Stimulated activated CD8-positive, alpha-beta memory T cell treated with anti-CD3 and anti-CD28 coated beads, Interleukin-4, amount 100 ng/mL, for 48 hours (primary cell): ENCODE results near the gene EDEM3.
A peak's percentile ranks its signal among the peaks of the same experiment; 100 is the strongest.
"Not testable (repeated sequence)": the region's sequence is repeated elsewhere in the genome, so short reads cannot be mapped to it uniquely, and the experiment has no call there.

Experiments used
- DNase-seq: peaks from one replicate; pipeline ENCODE4 v3.0.0-alpha.2; 2020

EDEM3 gene

GRCh38 chr1:184754476-184755225 lies at the start of gene EDEM3:
TSS of gene EDEM3 (minus strand) at chr1:184754858. CDS start at chr1:184754646, 212 bp downstream.
- DNase-seq, result peak; percentile 96

- DNase-seq, result no peak
These were observed 49.6 kb upstream of the EDEM3 start for GRCh38 chr1:184804220-184804619.

GRCh38 chr1:184803180-184803492 lies 48.5 kb upstream of the EDEM3 start:
- DNase-seq, result no peak

- DNase-seq, result no peak
These were observed 47.9 kb upstream of the EDEM3 start for GRCh38 chr1:184802354-184803179.

- no peak for DNase-seq
These were observed 46.8 kb upstream of the EDEM3 start for GRCh38 chr1:184801503-184801902.

- no peak for DNase-seq
These were observed 46.2 kb upstream of the EDEM3 start for GRCh38 chr1:184800876-184801275.

- no peak for DNase-seq
These were observed 39.3 kb upstream of the EDEM3 start for GRCh38 chr1:184793967-184794366.

GRCh38 chr1:184792450-184792969 lies 37.9 kb upstream of the EDEM3 start:
- DNase-seq, result no peak

GRCh38 chr1:184791550-184791900 lies 36.9 kb upstream of the EDEM3 start:
- DNase-seq, result no peak

GRCh38 chr1:184790642-184791549 lies 36.2 kb upstream of the EDEM3 start:
- no peak for DNase-seq

- DNase-seq, result no peak
These were observed 35.2 kb upstream of the EDEM3 start for GRCh38 chr1:184789884-184790283.

GRCh38 chr1:184788970-184789369 lies 34.3 kb upstream of the EDEM3 start:
- DNase-seq, result no peak

- no peak for DNase-seq
These were observed 30.9 kb upstream of the EDEM3 start for GRCh38 chr1:184785529-184785928.

GRCh38 chr1:184783723-184784122 lies 29.1 kb upstream of the EDEM3 start:
- DNase-seq, result not testable (repeated sequence)

GRCh38 chr1:184781941-184782340 lies 27.3 kb upstream of the EDEM3 start:
- DNase-seq, result no peak

GRCh38 chr1:184775885-184776284 lies 21.2 kb upstream of the EDEM3 start:
- no peak for DNase-seq

- DNase-seq, result no peak
These were observed 20.7 kb upstream of the EDEM3 start for GRCh38 chr1:184775329-184775728.

- DNase-seq, result no peak
These were observed 19.2 kb upstream of the EDEM3 start for GRCh38 chr1:184773762-184774320.

- no peak for DNase-seq
These were observed 16.6 kb upstream of the EDEM3 start for GRCh38 chr1:184771190-184771691.

- DNase-seq, result no peak
These were observed 15.7 kb upstream of the EDEM3 start for GRCh38 chr1:184770181-184770979.

- no peak for DNase-seq
These were observed 14.6 kb upstream of the EDEM3 start for GRCh38 chr1:184769241-184769640.

GRCh38 chr1:184768467-184768866 lies 13.8 kb upstream of the EDEM3 start:
- no peak for DNase-seq
